ENCODE data around the gene ANKRD40. TPM values are rescaled to one million over a fixed set of nuclear protein-coding genes. Genes with fewer than 3 reads are reported as not detected.

ANKRD40 gene
- total and polyA plus RNA-seq, 3 donors from 2014 or later, result 24.3 to 31.7 (median 24.7) TPM

DNA sequence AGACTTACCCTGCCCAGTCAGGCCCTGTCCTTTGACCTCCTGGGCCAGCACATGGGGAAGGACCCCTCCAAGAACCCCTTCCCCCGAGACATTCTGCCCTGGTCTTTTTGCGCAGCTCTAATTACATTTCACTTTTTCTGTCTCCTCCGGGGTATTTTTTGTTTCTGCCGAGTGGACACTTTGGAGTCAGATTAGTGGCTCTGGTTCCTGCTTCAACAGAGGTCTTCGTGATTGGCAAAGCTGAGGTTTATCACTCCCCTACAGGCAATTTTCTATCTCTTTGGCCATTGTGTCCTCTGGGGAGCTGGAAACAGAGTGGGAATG, 23.5 kb downstream of the ANKRD40 start:
- DNase-seq, result no peak
- no peak overlapping the region for H3K4me3 ChIP-seq
- intact Hi-C loops (cut with DNase I; ENCODE audit: low total_unique reads), result loop anchor here (10.0 kb wide), 1 partner anchor 49 kb away; the partner anchor contains the start of gene ABCC3
- no peaks in the 10 kb centered on the region for H3K36me3 ChIP-seq (ENCODE audit: low read depth, missing control alignments)
- TF ChIP-seq POLR2A (IDR thresholded peaks at IDR 0.05), result no peak
- TF ChIP-seq, protein P1, sequence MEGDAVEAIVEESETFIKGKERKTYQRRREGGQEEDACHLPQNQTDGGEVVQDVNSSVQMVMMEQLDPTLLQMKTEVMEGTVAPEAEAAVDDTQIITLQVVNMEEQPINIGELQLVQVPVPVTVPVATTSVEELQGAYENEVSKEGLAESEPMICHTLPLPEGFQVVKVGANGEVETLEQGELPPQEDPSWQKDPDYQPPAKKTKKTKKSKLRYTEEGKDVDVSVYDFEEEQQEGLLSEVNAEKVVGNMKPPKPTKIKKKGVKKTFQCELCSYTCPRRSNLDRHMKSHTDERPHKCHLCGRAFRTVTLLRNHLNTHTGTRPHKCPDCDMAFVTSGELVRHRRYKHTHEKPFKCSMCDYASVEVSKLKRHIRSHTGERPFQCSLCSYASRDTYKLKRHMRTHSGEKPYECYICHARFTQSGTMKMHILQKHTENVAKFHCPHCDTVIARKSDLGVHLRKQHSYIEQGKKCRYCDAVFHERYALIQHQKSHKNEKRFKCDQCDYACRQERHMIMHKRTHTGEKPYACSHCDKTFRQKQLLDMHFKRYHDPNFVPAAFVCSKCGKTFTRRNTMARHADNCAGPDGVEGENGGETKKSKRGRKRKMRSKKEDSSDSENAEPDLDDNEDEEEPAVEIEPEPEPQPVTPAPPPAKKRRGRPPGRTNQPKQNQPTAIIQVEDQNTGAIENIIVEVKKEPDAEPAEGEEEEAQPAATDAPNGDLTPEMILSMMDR (IDR thresholded peaks at IDR 0.05), result no peak
- H3K27ac ChIP-seq, result no peak overlapping the region
- no peaks in the 10 kb centered on the region for H3K27me3 ChIP-seq
- no peaks in the 10 kb centered on the region for H3K9me3 ChIP-seq
- WGBS, 2 donors, result 75 to 82% methylated on average over 5 of the region's 5 CpGs
- H3K4me1 ChIP-seq, result peaks cover 22% of the 10 kb centered on the region

DNA sequence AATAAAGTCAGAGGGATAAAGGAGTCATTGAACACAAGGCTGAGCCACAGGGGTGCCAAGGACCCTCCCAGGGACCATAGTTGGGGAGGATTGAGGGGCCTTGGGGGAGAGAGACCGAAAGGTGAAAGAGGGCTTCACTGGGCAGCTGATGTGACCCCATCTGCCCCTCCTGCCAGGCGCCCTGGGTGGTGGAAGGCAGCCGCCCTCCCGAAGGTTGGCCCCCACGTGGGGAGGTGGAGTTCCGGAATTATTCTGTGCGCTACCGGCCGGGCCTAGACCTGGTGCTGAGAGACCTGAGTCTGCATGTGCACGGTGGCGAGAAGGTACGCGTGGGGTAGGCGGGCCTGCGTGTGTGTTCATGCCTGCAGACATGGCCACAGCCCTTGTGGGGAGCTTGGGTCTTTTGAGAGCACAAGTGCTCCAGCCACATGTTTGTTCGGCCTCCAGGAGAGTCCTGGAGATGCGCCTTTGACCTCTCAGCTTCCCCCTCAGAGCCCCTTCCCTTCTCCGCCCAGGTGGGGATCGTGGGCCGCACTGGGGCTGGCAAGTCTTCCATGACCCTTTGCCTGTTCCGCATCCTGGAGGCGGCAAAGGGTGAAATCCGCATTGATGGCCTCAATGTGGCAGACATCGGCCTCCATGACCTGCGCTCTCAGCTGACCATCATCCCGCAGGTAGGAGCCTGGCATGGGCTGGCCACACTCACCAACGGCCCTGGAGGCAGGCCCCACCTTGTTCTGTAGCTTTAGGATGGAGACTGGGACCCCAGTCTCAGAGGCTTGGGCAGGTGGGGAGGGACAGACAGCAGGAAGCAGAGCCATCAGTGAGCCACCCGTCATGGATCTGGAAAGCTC, 24.1 kb downstream of the ANKRD40 start:
- no peaks in the 10 kb centered on the region for H3K27me3 ChIP-seq
- no peak for TF ChIP-seq POLR2A (IDR thresholded peaks at IDR 0.05)
- TF ChIP-seq, protein P1 (IDR thresholded peaks at IDR 0.05), result no peak
- no peak overlapping the region for H3K27ac ChIP-seq
- no peak for DNase-seq
- intact Hi-C loops (cut with DNase I; ENCODE audit: low total_unique reads), result loop anchor here (10.0 kb wide), 1 partner anchor 49 kb away; the partner anchor contains the start of gene ABCC3
- H3K36me3 ChIP-seq (ENCODE audit: low read depth, missing control alignments), result no peaks in the 10 kb centered on the region
- no peaks in the 10 kb centered on the region for H3K9me3 ChIP-seq
- no peak overlapping the region for H3K4me3 ChIP-seq
- peaks cover 22% of the 10 kb centered on the region for H3K4me1 ChIP-seq
- 94 to 95% methylated on average over 22 to 28 of the region's 28 CpGs for WGBS, 2 donors

DNA sequence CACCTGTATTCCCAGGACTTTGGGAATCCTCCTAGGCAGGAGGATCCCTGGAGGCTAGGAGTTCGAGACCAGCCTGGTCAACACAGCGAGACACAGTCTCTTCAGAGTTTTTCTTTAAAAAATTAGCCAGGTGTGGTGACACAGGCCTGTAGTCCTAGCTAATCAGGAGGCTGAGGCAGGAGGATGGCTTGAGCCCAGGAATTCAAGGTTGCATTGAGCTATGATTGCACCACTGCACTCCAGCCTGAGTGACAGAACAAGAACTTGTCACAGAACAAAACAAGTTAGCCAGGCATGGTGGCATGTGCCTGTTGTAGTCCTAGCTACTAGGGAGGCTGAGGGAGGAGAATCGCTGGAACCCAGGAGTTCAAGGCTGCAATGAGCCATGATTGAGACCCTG, 24.8 kb downstream of the ANKRD40 start:
- DNase-seq, result no peak
- H3K9me3 ChIP-seq, result no peaks in the 10 kb centered on the region
- no peak overlapping the region for H3K4me3 ChIP-seq
- TF ChIP-seq, protein P1 (IDR thresholded peaks at IDR 0.05), result no peak
- no peak for TF ChIP-seq POLR2A (IDR thresholded peaks at IDR 0.05)
- peaks cover 22% of the 10 kb centered on the region for H3K4me1 ChIP-seq
- no peaks in the 10 kb centered on the region for H3K36me3 ChIP-seq (ENCODE audit: low read depth, missing control alignments)
- no peaks in the 10 kb centered on the region for H3K27me3 ChIP-seq
- intact Hi-C loops (cut with DNase I; ENCODE audit: low total_unique reads), result loop anchor here (10.0 kb wide), 1 partner anchor 48 kb away; the partner anchor contains the start of gene ABCC3
- H3K27ac ChIP-seq, result no peak overlapping the region
- WGBS, 2 donors, result 94 to 95% methylated on average over 3 of the region's 3 CpGs

DNA sequence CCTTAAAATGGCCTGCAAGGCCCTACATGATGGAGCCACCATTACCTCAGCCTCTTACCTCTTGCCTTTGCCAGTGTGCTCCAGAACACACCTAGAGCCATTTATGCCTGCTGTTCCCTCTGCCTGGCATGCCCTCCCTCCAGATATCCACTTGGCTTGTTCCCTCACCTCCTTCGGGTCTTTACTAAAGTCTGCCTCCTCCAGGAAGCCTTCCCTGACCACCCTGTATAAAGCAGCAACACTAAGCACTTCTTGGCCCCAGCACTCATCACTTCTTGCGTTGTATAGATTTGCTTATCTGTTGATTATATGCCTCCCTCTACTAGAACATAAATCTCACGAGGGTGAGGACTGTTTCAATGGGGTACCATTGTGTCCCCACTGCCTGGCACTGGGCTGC, 25.3 kb downstream of the ANKRD40 start:
- no peaks in the 10 kb centered on the region for H3K27me3 ChIP-seq
- H3K9me3 ChIP-seq, result no peaks in the 10 kb centered on the region
- H3K4me3 ChIP-seq, result no peak overlapping the region
- intact Hi-C loops (cut with DNase I; ENCODE audit: low total_unique reads), result loop anchor here (10.0 kb wide), 1 partner anchor 48 kb away; the partner anchor contains the start of gene ABCC3
- DNase-seq, result no peak
- WGBS, 2 donors, result 71 to 77% methylated on average over 3 of the region's 3 CpGs
- no peak overlapping the region for H3K27ac ChIP-seq
- no peak for TF ChIP-seq POLR2A (IDR thresholded peaks at IDR 0.05)
- TF ChIP-seq, protein P1 (IDR thresholded peaks at IDR 0.05), result no peak
- H3K4me1 ChIP-seq, result peaks cover 19% of the 10 kb centered on the region
- H3K36me3 ChIP-seq (ENCODE audit: low read depth, missing control alignments), result no peaks in the 10 kb centered on the region
